H1 (cell line): ENCODE data around the gene SLC2A1. TPM values are rescaled to one million over a fixed set of nuclear protein-coding genes. Genes with fewer than 3 reads are reported as not detected.

ENCODE experiments used
- CTCF ChIA-PET: fragments of 300-600 bp; sonication (Branson Sonifier 250); formaldehyde crosslinking; loops from one replicate; lab custom pipeline; 2021; ENCODE audit not compliant: partially characterized antibody; lab: Charles Lee
- POLR2A ChIA-PET: fragments of 300-600 bp; sonication (Branson Sonifier 250); formaldehyde crosslinking; loops from one replicate; lab custom pipeline; 2021; ENCODE audit warnings: inconsistent platforms; ENCODE audit not compliant: partially characterized antibody; lab: Charles Lee
- DNase-seq, 2 experiments: peaks; one replicate each; pipeline versions ENCODE4 v3.0.0 to v3.0.0-alpha.2; 2010 to 2022; ENCODE audit warnings: low spot score in 2 of 2, low read depth in 1 of 2, mixed read lengths in 1 of 2
- FAIRE-seq: peaks from 2 replicates; lab custom pipeline; 2011; peaks lifted over from hg19 to GRCh38; lab: Jason Lieb, UNC
- H2AFZ ChIP-seq: 2 replicates; pipeline ENCODE4 v1.8.1; 2012; ENCODE audit warnings: low read length, inconsistent platforms
- H2AK5ac ChIP-seq: 2 replicates; pipeline ENCODE4 v1.6.1; 2013; ENCODE audit warnings: low read depth, low read length
- H2BK120ac ChIP-seq: replicated peaks from 2 replicates; pipeline ENCODE3; 2013; ENCODE audit warnings: low read depth, low read length, inconsistent platforms
- H2BK12ac ChIP-seq: 2 replicates; pipeline ENCODE4 v1.6.1; 2013; ENCODE audit warnings: low read depth, low read length
- H2BK15ac ChIP-seq: 2 replicates; pipeline ENCODE4 v1.6.1; 2013; ENCODE audit warnings: low read length
- H2BK20ac ChIP-seq: 2 replicates; pipeline ENCODE4 v1.6.1; 2013; ENCODE audit warnings: low read length
- H2BK5ac ChIP-seq: 2 replicates; pipeline ENCODE4 v1.6.1; 2013; ENCODE audit warnings: low read depth, low read length
- H3K14ac ChIP-seq: 2 replicates; pipeline ENCODE4 v1.6.1; 2013; ENCODE audit warnings: inconsistent platforms; ENCODE audit not compliant: insufficient read length
- H3K18ac ChIP-seq: 2 replicates; pipeline ENCODE4 v1.6.1; 2013; ENCODE audit warnings: low read length; ENCODE audit errors: extremely low read depth
- H3K23ac ChIP-seq: 2 replicates; pipeline ENCODE4 v1.6.1; 2013; ENCODE audit warnings: inconsistent platforms; ENCODE audit not compliant: insufficient read length
- H3K23me2 ChIP-seq: 2 replicates; pipeline ENCODE4 v1.6.1; 2013; ENCODE audit warnings: low read depth, low read length
- H3K27ac ChIP-seq: 2 replicates; pipeline ENCODE4 v1.6.1; 2011; ENCODE audit warnings: low read depth, low read length, inconsistent platforms
- H3K27me3 ChIP-seq, 4 experiments: replicated peaks in 1 of 4; 1 replicate in 1 of 4; 2 replicates in 3 of 4; pipeline versions ENCODE4 v1.6.1 to v1.8.1; 2011 to 2013; ENCODE audit warnings: low read length in 3 of 4, mild to moderate bottlenecking in 3 of 4, inconsistent platforms in 2 of 4, mixed read lengths in 2 of 4, moderate library complexity in 1 of 4; ENCODE audit not compliant: control insufficient read depth in 3 of 4, insufficient read depth in 3 of 4; ENCODE audit errors: extremely low read depth in 1 of 4
- H3K36me3 ChIP-seq, 4 experiments: 2 replicates each; pipeline versions ENCODE4 v1.6.1 to v1.8.1; 2011 to 2013; ENCODE audit warnings: mild to moderate bottlenecking in 4 of 4, low read length in 3 of 4, moderate library complexity in 2 of 4, control low read depth in 1 of 4, inconsistent platforms in 1 of 4; ENCODE audit not compliant: insufficient read depth in 4 of 4, control insufficient read depth in 2 of 4
- H3K4ac ChIP-seq: replicated peaks from 2 replicates; pipeline ENCODE3; 2013; ENCODE audit warnings: low read length, low read depth, mixed read lengths, inconsistent platforms; ENCODE audit not compliant: insufficient read length
- H3K4me1 ChIP-seq, 4 experiments: replicated peaks in 1 of 4; 1 replicate in 1 of 4; 2 replicates in 3 of 4; pipeline versions ENCODE4 v1.6.1 to v1.8.1; 2011 to 2013; ENCODE audit warnings: low read length in 3 of 4, inconsistent platforms in 2 of 4, mixed read lengths in 1 of 4; ENCODE audit not compliant: insufficient read depth in 4 of 4, control insufficient read depth in 3 of 4
- H3K4me2 ChIP-seq, 2 experiments: 2 replicates each; pipeline versions ENCODE4 v1.6.1 to v1.8.1; 2011 to 2013; ENCODE audit warnings: low read depth in 2 of 2, low read length in 2 of 2, control low read depth in 1 of 2, inconsistent platforms in 1 of 2, mild to moderate bottlenecking in 1 of 2; ENCODE audit not compliant: insufficient read depth in 1 of 2
- H3K4me3 ChIP-seq, 4 experiments: fragments of 200-600, 300-600 bp in 1 of 4; sonication (generic), shearing (Covaris generic), sonication (Bioruptor Twin) in 1 of 4; 2 replicates each; pipeline versions ENCODE4 v1.5.1 to v1.8.1; 2011 to 2016; ENCODE audit warnings: low read length in 4 of 4, low read depth in 3 of 4, control low read depth in 2 of 4, inconsistent platforms in 2 of 4, mild to moderate bottlenecking in 2 of 4, mixed read lengths in 1 of 4, moderate library complexity in 1 of 4; ENCODE audit not compliant: insufficient read depth in 2 of 4; ENCODE audit errors: extremely low read depth in 1 of 4
- H3K56ac ChIP-seq: replicated peaks from 2 replicates; pipeline ENCODE3; 2013; ENCODE audit warnings: low read depth, mild to moderate bottlenecking, mixed read lengths, low read length, inconsistent platforms; ENCODE audit not compliant: insufficient read length
- H3K79me1 ChIP-seq: 2 replicates; pipeline ENCODE4 v1.6.1; 2013; ENCODE audit warnings: low read depth, low read length, control low read depth
- H3K79me2 ChIP-seq, 2 experiments: 2 replicates each; pipeline versions ENCODE4 v1.6.1 to v1.8.1; 2012 to 2013; ENCODE audit warnings: low read length in 2 of 2, mild to moderate bottlenecking in 2 of 2, inconsistent platforms in 1 of 2; ENCODE audit not compliant: insufficient read depth in 2 of 2, control insufficient read depth in 1 of 2
- H3K9ac ChIP-seq, 4 experiments: replicated peaks in 1 of 4; 1 replicate in 1 of 4; 2 replicates in 3 of 4; pipeline versions ENCODE4 v1.6.1 to v1.8.1; 2011 to 2013; ENCODE audit warnings: low read depth in 3 of 4, low read length in 3 of 4, control low read depth in 2 of 4, mild to moderate bottlenecking in 2 of 4, moderate library complexity in 2 of 4, inconsistent platforms in 1 of 4; ENCODE audit errors: extremely low read depth in 1 of 4
- H3K9me3 ChIP-seq, 2 experiments: 2 replicates each; pipeline versions ENCODE4 v1.6.1 to v1.8.1; 2012 to 2013; ENCODE audit warnings: mild to moderate bottlenecking in 2 of 2, moderate library complexity in 2 of 2, control low read depth in 1 of 2, inconsistent platforms in 1 of 2, low read depth in 1 of 2, low read length in 1 of 2, mixed read lengths in 1 of 2; ENCODE audit not compliant: insufficient read depth in 2 of 2
- H4K20me1 ChIP-seq, 2 experiments: replicated peaks in 1 of 2; 2 replicates each; pipeline versions ENCODE3 to v1.8.1; 2011 to 2013; ENCODE audit warnings: inconsistent platforms in 2 of 2, low read length in 2 of 2, mild to moderate bottlenecking in 1 of 2; ENCODE audit not compliant: insufficient read depth in 2 of 2, control insufficient read depth in 1 of 2
- H4K5ac ChIP-seq: 2 replicates; pipeline ENCODE4 v1.6.1; 2013; ENCODE audit warnings: low read length, low read depth, mixed read lengths, inconsistent platforms; ENCODE audit not compliant: insufficient read length
- H4K8ac ChIP-seq: 2 replicates; pipeline ENCODE4 v1.8.0; 2013; ENCODE audit warnings: mild to moderate bottlenecking, moderate library complexity, low read length, inconsistent platforms; ENCODE audit not compliant: insufficient read depth; ENCODE audit errors: extremely low read depth
- H4K91ac ChIP-seq: replicated peaks from 2 replicates; pipeline ENCODE3; 2013; ENCODE audit warnings: low read length, mixed read lengths, inconsistent platforms; ENCODE audit not compliant: insufficient read length
- BRCA1 ChIP-seq: IDR thresholded peaks from 2 replicates; pipeline ENCODE4 v1.6.1; 2012; ENCODE audit warnings: low read depth, low read length, improper control_type of control experiment
- POLR2AphosphoS5 ChIP-seq: IDR thresholded peaks from 2 replicates; pipeline ENCODE4 v1.6.1; 2011; ENCODE audit warnings: low read depth, low read length
- WGBS, 2 experiments: shearing (Covaris generic) in 1 of 2; methylation state at CpG; one replicate each; pipeline versions ENCODE4 v1.1.6 to v1.1.7; 2013 to 2015; ENCODE audit warnings: low lambda C conversion rate in 2 of 2, mixed read lengths in 2 of 2, inconsistent platforms in 1 of 2, low coverage in 1 of 2, missing lambda C conversion rate in 1 of 2; ENCODE audit not compliant: insufficient replicate concordance in 2 of 2, insufficient coverage in 1 of 2, insufficient read length in 1 of 2; ENCODE audit errors: extremely low coverage in 1 of 2, missing lambda C conversion rate in 1 of 2; 5-methylcytosine and 5-hydroxymethylcytosine counted together
- polyA plus RNA-seq, 7 experiments: library from polyadenylated mRNA; depleted of rRNA in 3 of 7; stranded (reverse) in 5 of 7; unstranded in 2 of 7; fragments of >200 nt in 5 of 7; fragments of 200-250 nt in 2 of 7; gene quantifications; 1 replicate in 5 of 7; 2 replicates in 1 of 7; 4 replicates in 1 of 7; pipeline versions ENCODE4 v1.2.1 to v1.2.3, GENCODE V29; 2011 to 2013; ENCODE audit warnings: missing spikeins in 2 of 7, mixed read lengths in 2 of 7
- total RNA-seq: library from RNA; stranded (reverse); fragmentation: NEBNext Ultra II Directional; extraction: Animal tissue kit (Norgen Biotek cat#: 25700); gene quantifications from 2 replicates; pipeline ENCODE4 v1.2.1, GENCODE V29; 2021

The SLC2A1 gene
- total and polyA plus RNA-seq, 2 of the 8 experiments (the other 6 are each of a cell fraction or from before 2014, with no cell fraction given): 230 to 308 TPM

DNA sequence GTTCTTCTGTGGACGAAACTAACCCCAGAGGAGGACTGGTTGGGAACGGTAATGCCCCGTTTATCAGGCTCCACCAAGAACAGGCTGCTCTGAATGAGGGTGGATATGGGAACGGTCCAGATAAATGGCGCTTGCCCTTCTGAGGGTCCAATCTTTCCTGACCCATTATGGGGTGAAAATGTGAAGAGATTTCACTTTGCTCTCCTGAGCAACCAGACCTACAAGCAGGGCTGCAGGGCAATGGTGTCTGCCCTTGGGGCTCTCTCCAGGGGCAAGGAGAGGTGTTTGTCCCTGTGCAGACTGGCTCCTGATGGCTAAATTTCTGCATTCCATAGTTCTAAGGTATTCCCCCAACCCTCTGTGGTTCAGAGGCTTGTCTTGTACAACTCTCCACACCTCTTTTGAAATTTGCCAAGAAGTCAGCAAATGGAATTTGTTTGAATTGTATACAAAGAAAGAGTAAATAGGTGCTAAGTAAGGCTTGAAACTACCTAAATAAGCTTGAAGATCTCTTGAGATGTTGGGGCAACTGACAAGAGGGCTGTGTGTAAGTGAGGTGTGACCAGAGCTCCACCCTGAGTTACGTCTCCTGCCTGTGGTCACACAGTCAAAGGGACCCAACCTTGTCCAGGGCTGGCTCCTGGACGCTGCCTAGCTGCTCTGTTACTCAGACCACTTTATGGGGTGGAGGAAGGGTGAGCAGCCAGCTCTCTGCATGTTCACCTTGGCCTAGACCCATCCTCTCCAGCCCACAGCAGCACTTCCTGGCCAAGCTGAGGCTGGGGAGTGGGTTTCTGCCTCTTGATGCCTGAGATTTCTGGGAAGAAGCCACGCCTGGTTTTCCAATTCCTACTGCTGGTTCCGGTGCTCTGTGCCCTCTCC, 24.8 kb downstream of the SLC2A1 start:
- H3K23ac ChIP-seq: no peak overlapping the region
- DNase-seq: no peak
- no peak overlapping the region for H2AFZ ChIP-seq
- H3K79me1 ChIP-seq: peaks cover 26% of the 10 kb centered on the region
- H2BK15ac ChIP-seq: no peak overlapping the region
- TF ChIP-seq POLR2AphosphoS5 (0 out of 2 replicates have a peak, but pooled peaks have one; percentile 50), BRCA1 (no peak)
- TF ChIP-seq, all 59 proteins: peak for 1
- H2AK5ac ChIP-seq: no peak overlapping the region
- H4K91ac ChIP-seq: no peak overlapping the region
- H3K9ac ChIP-seq: no peak overlapping the region
- H3K4me1 ChIP-seq: peaks cover 3 to 40% (median 19%) of the 10 kb centered on the region in 4 experiments
- H3K23me2 ChIP-seq: no peaks in the 10 kb centered on the region
- H2BK5ac ChIP-seq: peak overlapping the region; percentile 41; the same call in 1 of the 2 replicates
- POLR2A ChIA-PET: interaction anchor here (1.1 to 5.1 kb wide), 4 partner anchors 9 to 137 kb away, joined by 3 to 40 read pairs (median 5); no protein-coding TSS in a partner anchor
- no peak for FAIRE-seq
- no peak overlapping the region for H3K4me2 ChIP-seq
- no peak overlapping the region for H3K4ac ChIP-seq
- no peak overlapping the region for H3K14ac ChIP-seq
- no peak overlapping the region for H3K4me3 ChIP-seq
- H2BK12ac ChIP-seq: no peak overlapping the region
- H2BK120ac ChIP-seq: no peak overlapping the region
- H3K27ac ChIP-seq: no peak overlapping the region
- H3K36me3 ChIP-seq: peaks cover 42 to 75% (median 55%) of the 10 kb centered on the region in 4 experiments
- CTCF ChIA-PET: interaction anchor here (0.6 to 2.7 kb wide), 9 partner anchors 11 to 350 kb away, joined by 3 to 10 read pairs (median 4); partner anchors contain the start of gene TMEM269
- no peak overlapping the region; the same call in 1 of the 2 replicates for H4K8ac ChIP-seq
- no peak overlapping the region for H4K5ac ChIP-seq
- no peaks in the 10 kb centered on the region for H3K27me3 ChIP-seq
- 93% methylated on average over 9 of the region's 9 CpGs; no CpG with 5 or more reads in 1 of the 2 experiments for WGBS, 2 experiments
- H3K18ac ChIP-seq: no peak overlapping the region
- H3K79me2 ChIP-seq: peaks cover 7 to 75% of the 10 kb centered on the region in 2 experiments; a peak in 3 of 4 replicates
- no peaks in the 10 kb centered on the region for H3K9me3 ChIP-seq
- H4K20me1 ChIP-seq: peaks cover 48 to 72% of the 10 kb centered on the region in 2 experiments
- no peak overlapping the region for H2BK20ac ChIP-seq
- H3K56ac ChIP-seq: no peak overlapping the region
